Thyroid gland (tissue), 4 donors: Measurements from ENCODE around the gene SLC26A4. TPM values are rescaled to one million over a fixed set of nuclear protein-coding genes. Genes with fewer than 3 reads are reported as not detected.
"Not testable (repeated sequence)": the region's sequence is repeated elsewhere in the genome, so short reads cannot be mapped to it uniquely, and the experiment has no call there.

Source experiments
- DNase-seq, 2 donors: peaks; one replicate each; pipeline ENCODE4 v3.0.0-alpha.2; 2019
- H3K27ac ChIP-seq, 3 donors: fragments of 200-600 bp; sonication (generic); 1 replicate in 2 of 3; 2 replicates in 1 of 3; pipeline ENCODE4 v1.5.1; 2016 to 2019; ENCODE audit warnings: mild to moderate bottlenecking in 1 of 3, moderate library complexity in 1 of 3
- H3K27me3 ChIP-seq: fragments of 200-600 bp; sonication (generic); one replicate; pipeline ENCODE4 v1.5.1; 2019
- H3K36me3 ChIP-seq, 2 donors: fragments of 200-600 bp; sonication (generic); one replicate each; pipeline ENCODE4 v1.5.1; 2016 to 2019
- H3K4me1 ChIP-seq, 2 donors: fragments of 200-600 bp; sonication (generic); one replicate each; pipeline ENCODE4 v1.5.1; 2017 to 2019
- H3K4me3 ChIP-seq, 3 donors: fragments of 200-600 bp; sonication (generic); replicated peaks in 1 of 3; 1 replicate in 2 of 3; 2 replicates in 1 of 3; pipeline ENCODE4 v1.5.1; 2016; ENCODE audit warnings: mild to moderate bottlenecking in 1 of 3
- H3K9me3 ChIP-seq: fragments of 200-600 bp; sonication (generic); one replicate; pipeline ENCODE4 v1.5.1; 2017
- CTCF ChIP-seq, 6 experiments: fragments of 200-600 bp in 3 of 6; fragments of 450-650 bp in 3 of 6; sonication (generic) in 3 of 6; IDR thresholded peaks; one replicate each; pipeline ENCODE4 v1.5.1; 2016 to 2019; ENCODE audit warnings: antibody characterized with exemption in 6 of 6, mild to moderate bottlenecking in 2 of 6, inconsistent platforms in 1 of 6, moderate library complexity in 1 of 6
- POLR2A ChIP-seq, 2 donors: fragments of 450-650 bp; IDR thresholded peaks; one replicate each; pipeline ENCODE4 v1.6.1; 2017; ENCODE audit warnings: antibody characterized with exemption in 2 of 2, mild to moderate bottlenecking in 2 of 2, moderate library complexity in 1 of 2
- WGBS, 2 donors: methylation state at CpG; one replicate each; pipeline ENCODE4 v1.1.5; 2017; 5-methylcytosine and 5-hydroxymethylcytosine counted together
- intact Hi-C: fragments of 100-400 bp; cut with DNase I; formaldehyde crosslinking; loops from one replicate; pipeline ENCODE4 v1.15.1; 2023
- total RNA-seq, 4 donors: library from RNA; depleted of rRNA; stranded (reverse); fragments of >200 nt; gene quantifications; one replicate each; pipeline ENCODE4 v1.2.3, GENCODE V29; 2016

SLC26A4 gene
- total RNA-seq, 4 donors from 2014 or later, result 193 to 299 (median 254) TPM

DNA sequence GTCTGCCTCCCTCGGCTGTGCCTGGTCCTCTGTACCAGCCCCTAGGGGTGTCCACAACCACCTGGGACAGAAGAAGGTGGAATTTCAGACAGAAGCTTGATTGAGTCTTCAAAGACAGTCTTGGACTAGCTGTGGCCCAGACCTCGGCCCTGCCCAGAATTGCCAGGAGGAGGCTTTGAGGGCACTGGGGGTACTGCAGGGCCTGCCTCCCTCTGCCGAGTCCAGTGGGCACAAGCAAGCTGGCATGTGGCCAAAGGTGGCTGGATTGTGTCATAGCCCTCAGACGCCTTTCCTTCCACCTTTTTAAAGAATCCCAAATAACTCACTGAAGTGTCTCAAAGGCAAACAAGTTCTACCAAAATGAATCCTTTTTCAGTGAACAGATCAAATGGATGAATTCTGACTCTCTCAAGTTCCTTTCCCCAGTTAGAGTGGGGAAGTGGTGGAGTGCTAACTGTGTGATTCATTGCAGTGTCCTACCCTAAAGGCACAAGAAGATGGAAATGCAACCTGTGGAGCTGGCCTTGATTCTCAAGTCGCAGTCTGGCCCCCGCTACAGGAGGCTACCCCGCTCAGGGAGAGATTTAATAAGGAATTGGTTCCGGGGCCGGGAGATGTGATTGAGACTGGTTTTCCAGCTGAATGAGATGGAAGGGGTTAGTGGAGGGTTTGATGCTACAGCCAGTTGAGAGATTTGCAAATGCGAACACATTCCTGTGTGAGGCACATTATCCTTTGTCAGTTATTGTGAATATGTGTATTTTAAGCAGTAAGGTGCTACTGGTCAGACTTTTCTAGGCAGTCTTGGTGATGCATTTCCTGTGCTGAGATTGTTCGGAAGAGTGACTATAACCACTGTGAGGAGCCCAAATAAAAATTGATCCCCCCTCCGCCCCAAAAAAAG lies 28.8 kb upstream of the SLC26A4 start:
- intact Hi-C loops, result no loop called here
- TF ChIP-seq POLR2A (IDR thresholded peaks at IDR 0.05), result no peak
- TF ChIP-seq CTCF (IDR thresholded peaks at IDR 0.05), result no peak
- Histone ChIP-seq H3K36me3 (no peaks in the 10 kb centered on the region), H3K27me3 (no peaks in the 10 kb centered on the region), H3K9me3 (no peaks in the 10 kb centered on the region), H3K4me1 (peaks cover 3 to 22% of the 10 kb centered on the region in 2 donors), H3K27ac (peak overlapping the region in 1 of 3 donors; percentile 24), H3K4me3 (no peak overlapping the region)
- 89 to 93% methylated on average over 12 of the region's 12 CpGs for WGBS, 2 donors
- peak; percentile 18 to 27 for DNase-seq

DNA sequence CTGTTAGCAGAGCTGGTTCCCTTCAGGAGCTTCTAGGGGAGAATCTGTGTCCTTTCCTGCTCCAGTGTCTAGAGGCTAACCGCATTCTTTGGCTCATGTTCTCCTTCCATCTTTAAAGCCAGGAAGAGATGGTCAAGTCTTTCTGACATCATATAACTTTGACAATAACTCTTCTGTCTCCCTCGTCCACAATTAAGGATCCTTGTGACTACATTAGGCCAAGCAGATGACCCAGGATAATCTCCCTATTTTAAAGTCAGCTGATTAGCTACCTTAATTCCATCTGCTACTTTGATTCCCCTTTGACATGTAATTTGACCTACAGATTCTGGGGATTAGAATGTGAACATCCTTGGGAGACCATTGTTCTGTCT lies 28.1 kb upstream of the SLC26A4 start:
- TF ChIP-seq CTCF (IDR thresholded peaks at IDR 0.05) (no peak), POLR2A (IDR thresholded peaks at IDR 0.05) (no peak)
- Histone ChIP-seq H3K4me3 (no peak overlapping the region), H3K9me3 (no peaks in the 10 kb centered on the region), H3K36me3 (no peaks in the 10 kb centered on the region), H3K27ac (no peak overlapping the region), H3K4me1 (peaks cover 3 to 22% of the 10 kb centered on the region in 2 donors), H3K27me3 (no peaks in the 10 kb centered on the region)
- no peak for DNase-seq
- intact Hi-C loops, result no loop called here
- 91 to 100% methylated on average over 2 of the region's 2 CpGs for WGBS, 2 donors

GRCh38 chr7:107638594-107638993 lies 22.0 kb upstream of the SLC26A4 start:
- DNase-seq, result no peak
- H3K4me1 ChIP-seq, result peaks cover 3 to 16% of the 10 kb centered on the region in 2 donors
- H3K36me3 ChIP-seq, result no peaks in the 10 kb centered on the region
- H3K27me3 ChIP-seq, result no peaks in the 10 kb centered on the region
- TF ChIP-seq CTCF (IDR thresholded peaks at IDR 0.05), result no peak
- TF ChIP-seq POLR2A (IDR thresholded peaks at IDR 0.05), result no peak
- H3K9me3 ChIP-seq, result no peaks in the 10 kb centered on the region
- peak overlapping the region; percentile 3 to 47 (median 14) for H3K27ac ChIP-seq
- H3K4me3 ChIP-seq, result no peak overlapping the region
- intact Hi-C loops, result no loop called here
- 62 to 87% methylated on average over 1 of the region's 1 CpG for WGBS, 2 donors

DNA sequence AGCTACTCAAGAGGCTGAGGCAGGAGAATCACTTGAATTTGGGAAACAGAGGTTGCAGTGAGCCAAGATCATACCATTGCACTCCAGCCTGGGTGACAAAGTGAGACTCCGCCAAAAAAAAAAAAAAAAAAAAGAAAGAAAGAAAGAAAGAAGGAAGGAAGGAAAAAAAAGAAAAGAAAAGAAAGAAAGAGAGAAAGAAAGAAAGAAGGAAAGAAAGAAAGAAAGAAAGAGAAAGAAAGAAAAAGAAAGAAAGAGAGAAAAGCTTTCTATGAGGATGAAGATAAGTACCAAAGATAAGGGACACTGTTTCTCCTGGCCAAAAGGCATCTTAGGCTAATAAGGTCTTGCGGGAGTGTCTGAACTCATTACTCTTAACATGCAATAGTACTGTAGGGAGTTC lies 21.6 kb upstream of the SLC26A4 start:
- 96 to 97% methylated on average over 2 of the region's 2 CpGs for WGBS, 2 donors
- H3K9me3 ChIP-seq, H3K27me3 ChIP-seq, H3K4me3 ChIP-seq, DNase-seq, H3K36me3 ChIP-seq, intact Hi-C loops: not testable (repeated sequence)
- peaks cover 1 to 12% of the 10 kb centered on the region in 2 donors for H3K4me1 ChIP-seq
- H3K27ac ChIP-seq, result peak overlapping the region in 1 of 3 donors; percentile 47

- 81 to 89% methylated on average over 1 of the region's 1 CpG for WGBS, 2 donors
- intact Hi-C loops, result no loop called here
- DNase-seq, result no peak
- no peaks in the 10 kb centered on the region for H3K36me3 ChIP-seq
- H3K27me3 ChIP-seq, result no peaks in the 10 kb centered on the region
- H3K27ac ChIP-seq, result no peak overlapping the region
- no peak overlapping the region for H3K4me3 ChIP-seq
- no peaks in the 10 kb centered on the region for H3K9me3 ChIP-seq
- no peak for TF ChIP-seq CTCF (IDR thresholded peaks at IDR 0.05)
- no peak for TF ChIP-seq POLR2A (IDR thresholded peaks at IDR 0.05)
- H3K4me1 ChIP-seq, result peaks cover 0 to 11% of the 10 kb centered on the region in 2 donors
These were observed 19.0 kb upstream of the SLC26A4 start for GRCh38 chr7:107641676-107642075.
